SK-N-SH (cell line): ENCODE data around the gene RASSF1. TPM values are rescaled to one million over a fixed set of nuclear protein-coding genes. Genes with fewer than 3 reads are reported as not detected.

Experiments
- CTCF ChIA-PET: fragments of 300-600, 350-600 bp; formaldehyde crosslinking; extraction: SDS; loops from one replicate; lab custom pipeline; 2021; lab: Yijun Ruan, JAX
- POLR2A ChIA-PET: fragments of 350-600 bp; sonication (Branson Sonifier 250); formaldehyde crosslinking; extraction: SDS; loops from one replicate; lab custom pipeline; 2020; ENCODE audit warnings: antibody characterized with exemption, inconsistent platforms; lab: Yijun Ruan, JAX
- DNase-seq: peaks from one replicate; pipeline ENCODE4 v3.0.0; 2012
- H2AFZ ChIP-seq: fragments of 200-600 bp; sonication (generic); 2 replicates; pipeline ENCODE4 v1.8.1; 2016; ENCODE audit warnings: antibody characterized with exemption, mild to moderate bottlenecking, low read depth
- H3F3A ChIP-seq: fragments of 200-600 bp; sonication (generic); replicated peaks from 2 replicates; pipeline ENCODE3; 2016; ENCODE audit warnings: antibody characterized with exemption, mild to moderate bottlenecking; ENCODE audit not compliant: insufficient read depth
- H3K27ac ChIP-seq, 2 experiments: fragments of 200-500 bp in 1 of 2; fragments of 200-600 bp in 1 of 2; sonication (Bioruptor generic) in 1 of 2; sonication (generic), shearing (Covaris generic) in 1 of 2; 2 replicates each; pipeline versions ENCODE4 v1.5.1 to v1.6.1; 2014 to 2016; ENCODE audit warnings: low read depth in 2 of 2, inconsistent platforms in 1 of 2, low read length in 1 of 2, mild to moderate bottlenecking in 1 of 2, mixed read lengths in 1 of 2
- H3K27me3 ChIP-seq: fragments of 200-600 bp; sonication (generic), shearing (Covaris generic); 2 replicates; pipeline ENCODE4 v1.6.1; 2016; ENCODE audit warnings: mixed run types; ENCODE audit not compliant: insufficient read depth
- H3K36me3 ChIP-seq, 2 experiments: fragments of 200-500 bp in 1 of 2; fragments of 200-600 bp in 1 of 2; sonication (Bioruptor generic) in 1 of 2; sonication (generic) in 1 of 2; replicated peaks in 1 of 2; 2 replicates each; pipeline versions ENCODE3 to v1.5.1; 2014 to 2016; ENCODE audit warnings: low read length in 1 of 2, mild to moderate bottlenecking in 1 of 2; ENCODE audit not compliant: insufficient read depth in 2 of 2, control insufficient read depth in 1 of 2
- H3K4me1 ChIP-seq, 2 experiments: fragments of 200-500 bp in 1 of 2; fragments of 200-600 bp in 1 of 2; sonication (Bioruptor generic) in 1 of 2; sonication (generic), shearing (Covaris generic) in 1 of 2; 2 replicates each; pipeline versions ENCODE4 v1.5.1 to v1.6.1; 2014 to 2016; ENCODE audit warnings: low read depth in 1 of 2, low read length in 1 of 2, mixed run types in 1 of 2; ENCODE audit not compliant: insufficient read depth in 2 of 2, control insufficient read depth in 1 of 2
- H3K4me2 ChIP-seq: fragments of 200-600 bp; sonication (generic), shearing (Covaris generic); 2 replicates; pipeline ENCODE4 v1.6.1; 2017; ENCODE audit warnings: mixed run types
- H3K4me3 ChIP-seq, 2 experiments: fragments of 200-500 bp in 1 of 2; fragments of 200-600 bp in 1 of 2; sonication (Bioruptor generic) in 1 of 2; sonication (generic), shearing (Covaris generic) in 1 of 2; 2 replicates each; pipeline versions ENCODE4 v1.5.1 to v1.8.1; 2014 to 2016; ENCODE audit warnings: low read depth in 2 of 2, inconsistent platforms in 1 of 2, low read length in 1 of 2, mild to moderate bottlenecking in 1 of 2, mixed read lengths in 1 of 2, moderate library complexity in 1 of 2
- H3K79me2 ChIP-seq: fragments of 200-600 bp; sonication (generic); 2 replicates; pipeline ENCODE4 v1.8.1; 2017; ENCODE audit warnings: mild to moderate bottlenecking; ENCODE audit not compliant: insufficient read depth
- H3K9ac ChIP-seq: fragments of 200-600 bp; sonication (generic); 2 replicates; pipeline ENCODE4 v1.6.1; 2017; ENCODE audit warnings: mixed run types
- H3K9me2 ChIP-seq: fragments of 200-600 bp; sonication (generic); 2 replicates; pipeline ENCODE4 v1.6.1; 2017; ENCODE audit warnings: mixed run types
- H3K9me3 ChIP-seq: fragments of 200-600 bp; sonication (generic); 2 replicates; pipeline ENCODE4 v1.6.1; 2017; ENCODE audit warnings: mixed run types, mild to moderate bottlenecking, moderate library complexity
- H4K20me1 ChIP-seq: fragments of 200-600 bp; sonication (generic); 2 replicates; pipeline ENCODE4 v1.6.1; 2017; ENCODE audit warnings: mild to moderate bottlenecking, mixed run types; ENCODE audit not compliant: insufficient read depth
- CHD2 ChIP-seq: fragments of 150-350 bp; IDR thresholded peaks from 2 replicates; pipeline ENCODE4 v1.6.1; 2018; ENCODE audit warnings: low read length; ENCODE audit not compliant: partially characterized antibody
- EZH2phosphoT487 ChIP-seq: fragments of 200-600 bp; sonication (generic); IDR thresholded peaks from 2 replicates; pipeline ENCODE4 v1.6.1; 2017; ENCODE audit warnings: low read depth, mixed run types, mild to moderate bottlenecking, antibody characterized with exemption, moderate library complexity, borderline replicate concordance
- FOXJ3 ChIP-seq: sonication (generic); formaldehyde crosslinking; IDR thresholded peaks from 2 replicates; pipeline ENCODE4 v1.5.1; 2020; ENCODE audit warnings: mild to moderate bottlenecking, missing genetic modification reagents
- MAX ChIP-seq: IDR thresholded peaks from 2 replicates; pipeline ENCODE4 v1.4.0; 2012; ENCODE audit warnings: low read depth
- NFIC ChIP-seq: IDR thresholded peaks from 2 replicates; pipeline ENCODE4 v1.4.0; 2012; ENCODE audit warnings: borderline replicate concordance
- NRF1 ChIP-seq: IDR thresholded peaks from 2 replicates; pipeline ENCODE4 v1.6.1; 2012; ENCODE audit warnings: low read depth, mild to moderate bottlenecking, low read length
- POLR2AphosphoS5 ChIP-seq: IDR thresholded peaks from 2 replicates; pipeline ENCODE4 v1.6.1; 2012; ENCODE audit warnings: low read depth, low read length
- RAD21 ChIP-seq: IDR thresholded peaks from 2 replicates; pipeline ENCODE4 v1.6.1; 2012; ENCODE audit warnings: mild to moderate bottlenecking, low read length
- RXRA ChIP-seq: IDR thresholded peaks from 2 replicates; pipeline ENCODE4 v1.4.0; 2012; ENCODE audit warnings: low read depth, mild to moderate bottlenecking, borderline replicate concordance
- SIN3A ChIP-seq: IDR thresholded peaks from 2 replicates; pipeline ENCODE4 v1.6.1; 2012; ENCODE audit warnings: low read depth, mild to moderate bottlenecking, low read length, moderate library complexity, borderline replicate concordance
- USF1 ChIP-seq: IDR thresholded peaks from 2 replicates; pipeline ENCODE4 v1.4.0; 2012; ENCODE audit warnings: low read depth, borderline replicate concordance
- ZBTB33 ChIP-seq: IDR thresholded peaks from 2 replicates; pipeline ENCODE4 v1.4.0; 2012; ENCODE audit warnings: low read depth, borderline replicate concordance
- WGBS: methylation state at CpG from one replicate; pipeline ENCODE4 v1.1.6; 2017; ENCODE audit warnings: low lambda C conversion rate; 5-methylcytosine and 5-hydroxymethylcytosine counted together
- polyA plus RNA-seq, 3 experiments: library from polyadenylated mRNA; depleted of rRNA; stranded (reverse); fragments of >200 nt; gene quantifications; 2 replicates each; pipeline ENCODE4 v1.2.3, GENCODE V29; 2012

RASSF1 gene
- polyA plus RNA-seq, 1 of the 3 experiments (the other 2 are of a cell fraction) = 28.1 TPM

- no peak for TF ChIP-seq ZBTB33
- TF ChIP-seq SIN3A = peak; percentile 59; the same call in 1 of the 2 replicates
- TF ChIP-seq MAX = peak; percentile 87
- TF ChIP-seq FOXJ3 = no peak
Measured at GRCh38 chr3:50337175-50337861, 3.3 kb downstream of the RASSF1 start (continued).

GRCh38 chr3:50336452-50337174, 4.0 kb downstream of the RASSF1 start:
- H3K9ac ChIP-seq = peak overlapping the region; percentile 78
- H2AFZ ChIP-seq = peak overlapping the region; percentile 37
- H3K36me3 ChIP-seq = peaks cover 2 to 6% of the 10 kb centered on the region in 2 experiments
- H4K20me1 ChIP-seq = peaks cover 10% of the 10 kb centered on the region; the same call in 1 of the 2 replicates
- H3K4me1 ChIP-seq = peaks cover 10 to 33% of the 10 kb centered on the region in 2 experiments
- no peak for DNase-seq
- POLR2A ChIA-PET = interaction anchor here (0.6 to 3.6 kb wide), 15 partner anchors 9 to 232 kb away, joined by 3 to 38 read pairs (median 4); partner anchors contain the start of genes C3orf18, CYB561D2, HEMK1 and HYAL3
- CTCF ChIA-PET = interaction anchor here (0.6 to 6.8 kb wide), 18 partner anchors 9 to 230 kb away, joined by 3 to 60 read pairs (median 4); partner anchors contain the start of genes CYB561D2, HYAL1, HYAL2 and IFRD2
- H3K9me3 ChIP-seq = no peaks in the 10 kb centered on the region
- 0% methylated on average over 21 of the region's 31 CpGs for WGBS
- H3K27ac ChIP-seq = peak overlapping the region; percentile 82 to 86
- H3F3A ChIP-seq = peaks cover 3% of the 10 kb centered on the region
- TF ChIP-seq EZH2phosphoT487 (no peak), NRF1 (no peak), NFIC (no peak), USF1 (no peak), POLR2AphosphoS5 (no peak), RXRA (no peak), ZBTB33 (no peak), CHD2 (no peak), RAD21 (no peak)
- H3K79me2 ChIP-seq = peaks cover 64% of the 10 kb centered on the region
- no peaks in the 10 kb centered on the region for H3K27me3 ChIP-seq
- H3K4me2 ChIP-seq = peak overlapping the region; percentile 91
- H3K9me2 ChIP-seq = no peaks in the 10 kb centered on the region
- peak overlapping the region; percentile 77 to 79 for H3K4me3 ChIP-seq
